ENCODE results near the gene SLC7A6. TPM values are rescaled to one million over a fixed set of nuclear protein-coding genes. Genes with fewer than 3 reads are reported as not detected.

SLC7A6 gene
- total and polyA plus RNA-seq, 2 experiments from 2014 or later: 17.3 to 20.9 TPM

DNA sequence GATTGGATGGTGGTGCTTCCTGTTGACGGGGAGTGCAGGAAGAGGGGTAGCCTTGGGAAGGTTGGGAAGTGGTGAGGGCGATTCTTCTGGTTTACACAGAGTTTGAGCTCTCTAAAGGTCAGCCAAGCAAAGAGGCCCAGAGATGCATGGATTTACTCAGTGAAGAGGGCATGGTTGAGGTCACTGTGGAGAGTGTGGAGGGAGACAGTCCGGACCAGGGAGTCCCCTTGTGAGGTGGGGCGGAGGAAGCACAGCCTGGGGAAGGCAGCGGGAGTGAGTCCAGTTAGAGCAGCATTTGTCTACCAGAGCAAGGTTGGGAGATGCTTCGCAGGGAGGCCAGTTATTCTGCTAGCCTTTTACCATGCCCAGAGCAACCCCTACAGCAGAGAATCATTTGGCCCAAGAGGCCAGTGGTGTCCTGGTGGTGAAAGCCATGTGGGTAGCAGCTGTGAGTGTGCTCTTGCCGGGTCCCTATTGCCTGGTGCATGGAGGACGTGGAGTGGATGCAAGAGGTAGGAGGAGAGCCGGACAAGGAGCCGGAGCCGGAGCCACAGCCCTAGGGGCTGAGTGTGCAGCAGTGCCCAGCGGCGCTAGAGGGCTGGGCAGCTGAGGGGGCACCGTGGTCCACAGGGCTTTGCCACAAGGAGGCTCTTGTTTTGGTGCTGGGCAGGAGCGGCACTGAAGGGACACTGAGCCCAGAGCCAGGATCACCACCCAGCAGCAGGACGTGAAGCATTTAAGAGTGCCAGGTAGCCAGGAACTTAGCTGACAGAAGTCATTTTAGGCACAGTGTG is 74.2 kb downstream of the SLC7A6 start:
- H3K9ac ChIP-seq: no peak overlapping the region
- in situ Hi-C loops (cut with MboI): no loop called here
- no peaks in the 10 kb centered on the region for H3K9me3 ChIP-seq (ENCODE audit: low read depth)
- no peak overlapping the region for H3K4me3 ChIP-seq
- 91 to 93% methylated on average over 16 of the region's 16 CpGs for WGBS, 2 experiments (ENCODE audit: low coverage in 1 of 2, low lambda C conversion rate in 2 of 2, missing lambda C conversion rate in 2 of 2)
- H3K36me3 ChIP-seq (ENCODE audit: low read depth): no peaks in the 10 kb centered on the region; the same call in 1 of the 2 replicates
- DNase-seq: no peak
- H3K4me1 ChIP-seq (ENCODE audit: insufficient read depth): peaks cover 16% of the 10 kb centered on the region
- H3K79me2 ChIP-seq (ENCODE audit: insufficient read depth): no peaks in the 10 kb centered on the region
- H3K4me2 ChIP-seq (ENCODE audit: unreplicated experiment): no peak overlapping the region
- no peak overlapping the region for H3K27ac ChIP-seq
- H3F3A ChIP-seq (ENCODE audit: insufficient read depth): peaks cover 15% of the 10 kb centered on the region
- no peak for TF ChIP-seq EZH2phosphoT487 (IDR thresholded peaks at IDR 0.05; ENCODE audit: insufficient read depth, low read depth)
- no peak for TF ChIP-seq EZH2 (IDR thresholded peaks at IDR 0.05; ENCODE audit: insufficient read depth, poor library complexity, severe bottlenecking)
- no peak overlapping the region for H2AFZ ChIP-seq
- no peaks in the 10 kb centered on the region for H3K27me3 ChIP-seq (replicated peaks; ENCODE audit: insufficient read depth)
- no peaks in the 10 kb centered on the region for H4K20me1 ChIP-seq (ENCODE audit: insufficient read depth)
- H3K9me2 ChIP-seq (ENCODE audit: insufficient read depth): no peaks in the 10 kb centered on the region

DNA sequence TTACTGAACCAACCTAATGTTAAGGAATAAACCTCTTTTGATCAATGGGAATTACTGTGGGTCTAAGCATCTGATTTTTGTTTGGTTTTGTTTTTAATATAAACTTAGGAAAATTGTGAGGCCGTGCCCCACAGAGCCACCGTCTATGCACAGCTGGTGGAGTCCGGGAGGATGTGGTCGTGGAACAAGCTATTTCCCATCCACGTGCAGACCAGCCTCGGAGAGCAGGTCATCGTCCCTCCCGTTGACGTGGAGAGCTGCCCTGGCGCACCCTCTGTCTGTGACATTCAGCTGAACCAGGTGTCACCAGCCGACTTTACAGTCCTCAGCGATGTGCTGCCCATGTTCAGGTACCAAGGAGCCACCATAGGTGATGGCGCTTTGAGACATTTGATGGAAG is 74.9 kb downstream of the SLC7A6 start:
- 93 to 97% methylated on average over 13 of the region's 13 CpGs for WGBS, 2 experiments (ENCODE audit: low coverage in 1 of 2, low lambda C conversion rate in 2 of 2, missing lambda C conversion rate in 2 of 2)
- H3K9ac ChIP-seq: no peak overlapping the region
- no peaks in the 10 kb centered on the region for H3K9me2 ChIP-seq (ENCODE audit: insufficient read depth)
- no peak overlapping the region for H3K27ac ChIP-seq
- H3K4me2 ChIP-seq (ENCODE audit: unreplicated experiment): no peak overlapping the region
- H3K79me2 ChIP-seq (ENCODE audit: insufficient read depth): no peaks in the 10 kb centered on the region
- H4K20me1 ChIP-seq (ENCODE audit: insufficient read depth): no peaks in the 10 kb centered on the region
- no peaks in the 10 kb centered on the region; the same call in 1 of the 2 replicates for H3K36me3 ChIP-seq (ENCODE audit: low read depth)
- no peak overlapping the region for H3K4me3 ChIP-seq
- H3F3A ChIP-seq (ENCODE audit: insufficient read depth): peaks cover 8% of the 10 kb centered on the region; the same call in 1 of the 2 replicates
- no peaks in the 10 kb centered on the region for H3K9me3 ChIP-seq (ENCODE audit: low read depth)
- no peak for DNase-seq
- no peak overlapping the region for H2AFZ ChIP-seq
- TF ChIP-seq EZH2 (IDR thresholded peaks at IDR 0.05; ENCODE audit: insufficient read depth, poor library complexity, severe bottlenecking) (no peak), EZH2phosphoT487 (IDR thresholded peaks at IDR 0.05; ENCODE audit: insufficient read depth, low read depth) (no peak)
- in situ Hi-C loops (cut with MboI): no loop called here
- H3K27me3 ChIP-seq (replicated peaks; ENCODE audit: insufficient read depth): no peaks in the 10 kb centered on the region
- peaks cover 9% of the 10 kb centered on the region for H3K4me1 ChIP-seq (ENCODE audit: insufficient read depth)

DNA sequence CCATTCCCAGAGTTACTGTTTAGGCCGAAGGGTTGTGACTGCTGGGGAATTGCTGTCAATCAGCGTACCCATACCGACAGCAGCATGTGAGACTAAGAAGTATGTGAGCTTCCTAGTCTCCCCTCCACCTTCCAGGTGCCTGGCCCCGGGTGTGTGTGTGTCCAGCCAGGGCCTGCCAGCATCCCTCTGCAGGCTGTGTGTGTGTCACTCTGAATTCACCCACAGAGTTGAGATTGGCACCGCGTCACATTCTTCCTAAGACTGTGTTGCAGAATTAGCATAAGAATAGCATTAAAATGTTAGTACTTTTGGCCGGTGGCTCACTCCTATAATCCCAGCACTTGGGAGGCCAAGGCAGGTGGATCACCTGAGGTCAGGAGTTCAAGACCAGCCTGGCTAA is 78.3 kb downstream of the SLC7A6 start:
- H3K4me2 ChIP-seq (ENCODE audit: unreplicated experiment): no peak overlapping the region
- no peaks in the 10 kb centered on the region for H4K20me1 ChIP-seq (ENCODE audit: insufficient read depth)
- H3K79me2 ChIP-seq (ENCODE audit: insufficient read depth): no peaks in the 10 kb centered on the region
- TF ChIP-seq EZH2 (IDR thresholded peaks at IDR 0.05; ENCODE audit: insufficient read depth, poor library complexity, severe bottlenecking) (no peak), EZH2phosphoT487 (IDR thresholded peaks at IDR 0.05; ENCODE audit: insufficient read depth, low read depth) (no peak)
- WGBS, 2 experiments (ENCODE audit: low coverage in 1 of 2, low lambda C conversion rate in 2 of 2, missing lambda C conversion rate in 2 of 2): 93 to 95% methylated on average over 7 of the region's 7 CpGs
- no peak overlapping the region for H2AFZ ChIP-seq
- no peaks in the 10 kb centered on the region for H3K4me1 ChIP-seq (ENCODE audit: insufficient read depth)
- no peaks in the 10 kb centered on the region for H3K9me3 ChIP-seq (ENCODE audit: low read depth)
- H3F3A ChIP-seq (ENCODE audit: insufficient read depth): no peaks in the 10 kb centered on the region
- H3K9me2 ChIP-seq (ENCODE audit: insufficient read depth): no peaks in the 10 kb centered on the region
- H3K36me3 ChIP-seq (ENCODE audit: low read depth): no peaks in the 10 kb centered on the region; the same call in 1 of the 2 replicates
- no peaks in the 10 kb centered on the region for H3K27me3 ChIP-seq (replicated peaks; ENCODE audit: insufficient read depth)
- in situ Hi-C loops (cut with MboI): no loop called here
- no peak overlapping the region for H3K9ac ChIP-seq
- DNase-seq: no peak
- no peak overlapping the region for H3K4me3 ChIP-seq
- no peak overlapping the region for H3K27ac ChIP-seq

DNA sequence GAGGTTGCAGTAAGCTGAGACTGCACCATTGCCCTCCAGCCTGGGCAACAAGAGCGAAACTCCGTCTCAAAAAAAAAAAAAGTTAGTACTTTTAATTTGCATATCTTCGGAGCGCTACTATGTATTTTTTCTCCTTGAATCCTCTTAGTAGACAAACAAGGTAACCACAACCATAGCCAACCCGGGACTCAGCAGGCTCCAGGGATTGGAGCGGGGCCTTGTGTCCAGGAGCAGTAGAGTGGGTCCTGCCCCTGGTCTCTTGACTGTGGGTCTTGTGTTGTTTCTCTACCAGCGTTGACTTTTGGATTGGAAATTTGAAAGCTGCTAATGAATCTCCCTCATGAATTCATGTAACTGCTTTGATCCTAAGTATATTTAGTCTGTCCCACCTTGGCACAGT is 78.8 kb downstream of the SLC7A6 start:
- no peak for TF ChIP-seq EZH2phosphoT487 (IDR thresholded peaks at IDR 0.05; ENCODE audit: insufficient read depth, low read depth)
- TF ChIP-seq EZH2 (IDR thresholded peaks at IDR 0.05; ENCODE audit: insufficient read depth, poor library complexity, severe bottlenecking): no peak
- WGBS, 2 experiments (ENCODE audit: low coverage in 1 of 2, low lambda C conversion rate in 2 of 2, missing lambda C conversion rate in 2 of 2): 94 to 96% methylated on average over 7 of the region's 7 CpGs
- in situ Hi-C loops (cut with MboI): no loop called here

More for the DNA sequence above, 78.8 kb downstream of the SLC7A6 start:
- H3K4me2 ChIP-seq (ENCODE audit: unreplicated experiment): no peak overlapping the region
- H3K9ac ChIP-seq: no peak overlapping the region
- H3K4me1 ChIP-seq (ENCODE audit: insufficient read depth): no peaks in the 10 kb centered on the region
- no peaks in the 10 kb centered on the region for H3F3A ChIP-seq (ENCODE audit: insufficient read depth)
- no peaks in the 10 kb centered on the region for H3K9me2 ChIP-seq (ENCODE audit: insufficient read depth)
- H3K27ac ChIP-seq: no peak overlapping the region
- no peaks in the 10 kb centered on the region for H3K27me3 ChIP-seq (replicated peaks; ENCODE audit: insufficient read depth)
- H3K36me3 ChIP-seq (ENCODE audit: low read depth): no peaks in the 10 kb centered on the region; the same call in 1 of the 2 replicates
- H4K20me1 ChIP-seq (ENCODE audit: insufficient read depth): no peaks in the 10 kb centered on the region
- H3K79me2 ChIP-seq (ENCODE audit: insufficient read depth): no peaks in the 10 kb centered on the region
- no peaks in the 10 kb centered on the region for H3K9me3 ChIP-seq (ENCODE audit: low read depth)
- no peak overlapping the region for H3K4me3 ChIP-seq
- no peak overlapping the region for H2AFZ ChIP-seq
- no peak for DNase-seq
